HUES48 (cell line): ENCODE measurements around the gene ETV6.

Experiments used
- H3K27ac ChIP-seq: one replicate; pipeline ENCODE4 v1.7.0; 2013; ENCODE audit warnings: low read depth, low read length, inconsistent platforms
- H3K27me3 ChIP-seq: 2 replicates; pipeline ENCODE4 v1.6.1; 2013; ENCODE audit warnings: mild to moderate bottlenecking, low read length; ENCODE audit not compliant: control insufficient read depth, insufficient read depth
- H3K36me3 ChIP-seq: 2 replicates; pipeline ENCODE4 v1.6.1; 2013; ENCODE audit warnings: low read length; ENCODE audit not compliant: control insufficient read depth, insufficient read depth
- H3K4me1 ChIP-seq: 2 replicates; pipeline ENCODE4 v1.6.1; 2013; ENCODE audit warnings: mild to moderate bottlenecking, low read length; ENCODE audit not compliant: control insufficient read depth, insufficient read depth
- H3K4me3 ChIP-seq: 2 replicates; pipeline ENCODE4 v1.5.1; 2013; ENCODE audit warnings: mild to moderate bottlenecking, low read depth, low read length
- H3K9ac ChIP-seq: 2 replicates; pipeline ENCODE4 v1.6.1; 2013; ENCODE audit warnings: mild to moderate bottlenecking, low read depth, low read length, moderate library complexity
- H3K9me3 ChIP-seq: 2 replicates; pipeline ENCODE4 v1.6.1; 2013; ENCODE audit warnings: low read length; ENCODE audit not compliant: control insufficient read depth, insufficient read depth

Gene ETV6

GRCh38 chr12:11877102-11877826 lies 227.8 kb downstream of the ETV6 start:
- Histone ChIP-seq H3K9me3 (no peaks in the 10 kb centered on the region), H3K27me3 (no peaks in the 10 kb centered on the region), H3K36me3 (no peaks in the 10 kb centered on the region), H3K9ac (no peak overlapping the region), H3K4me1 (peaks cover 18% of the 10 kb centered on the region), H3K4me3 (no peak overlapping the region), H3K27ac (peak overlapping the region; percentile 71)

- Histone ChIP-seq H3K4me1 (peaks cover 18% of the 10 kb centered on the region), H3K27me3 (no peaks in the 10 kb centered on the region), H3K36me3 (no peaks in the 10 kb centered on the region), H3K4me3 (no peak overlapping the region), H3K9me3 (no peaks in the 10 kb centered on the region), H3K27ac (peak overlapping the region; percentile 82), H3K9ac (no peak overlapping the region)
Observed at GRCh38 chr12:11877869-11878780, 228.7 kb downstream of the ETV6 start.

DNA sequence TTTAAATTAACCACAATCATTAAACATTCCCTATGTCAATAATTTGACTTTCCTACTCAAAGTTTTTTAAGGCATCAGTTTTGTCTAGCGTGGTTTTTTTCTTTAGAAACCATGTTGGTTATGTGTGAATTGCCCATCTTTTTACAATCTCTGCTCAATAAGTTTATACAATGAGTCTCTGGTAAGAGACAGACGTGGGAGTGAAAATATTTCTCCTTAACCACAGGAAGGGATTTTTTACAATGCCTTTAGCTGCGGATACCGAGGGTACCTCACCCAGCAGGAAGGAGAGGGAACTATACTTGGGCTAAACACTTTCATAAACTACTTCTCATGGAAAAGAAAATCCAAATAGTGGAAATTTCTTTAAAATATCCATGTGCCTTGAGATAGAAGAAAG lies 229.8 kb downstream of the ETV6 start:
- H3K27ac ChIP-seq = no peak overlapping the region
- H3K36me3 ChIP-seq = 0 out of 2 replicates have a peak, but pooled peaks cover 1% of the 10 kb centered on the region
- no peaks in the 10 kb centered on the region for H3K27me3 ChIP-seq
- peaks cover 18% of the 10 kb centered on the region for H3K4me1 ChIP-seq
- H3K9ac ChIP-seq = no peak overlapping the region
- no peaks in the 10 kb centered on the region for H3K9me3 ChIP-seq
- no peak overlapping the region for H3K4me3 ChIP-seq

- H3K9me3 ChIP-seq = no peaks in the 10 kb centered on the region
- no peak overlapping the region for H3K4me3 ChIP-seq
- H3K9ac ChIP-seq = no peak overlapping the region
- peaks cover 9% of the 10 kb centered on the region; the same call in 1 of the 2 replicates for H3K36me3 ChIP-seq
- no peak overlapping the region for H3K27ac ChIP-seq
- peaks cover 24% of the 10 kb centered on the region for H3K4me1 ChIP-seq
- H3K27me3 ChIP-seq = no peaks in the 10 kb centered on the region
Observed at GRCh38 chr12:11880381-11880780, 230.9 kb downstream of the ETV6 start.

DNA sequence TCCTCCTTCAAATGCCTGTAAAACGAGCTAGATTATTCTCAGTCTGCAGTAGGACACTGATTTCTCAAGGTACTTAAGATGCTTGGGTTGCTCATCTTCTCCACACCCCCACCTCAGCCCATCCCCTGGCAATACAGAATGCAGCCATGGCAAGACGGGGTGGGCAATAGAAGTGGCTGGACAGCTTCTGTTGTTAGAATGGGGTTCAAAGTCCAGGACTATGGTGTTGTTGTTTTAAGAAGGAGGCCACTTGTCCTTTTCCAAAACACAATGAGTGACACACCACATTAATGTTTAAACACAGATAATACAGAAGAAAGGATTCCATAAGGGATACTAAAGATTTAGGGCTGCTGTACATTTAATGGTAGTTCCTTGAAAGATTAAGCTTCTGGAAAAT lies 232.4 kb downstream of the ETV6 start:
- H3K9ac ChIP-seq = no peak overlapping the region
- no peak overlapping the region for H3K27ac ChIP-seq
- no peaks in the 10 kb centered on the region for H3K9me3 ChIP-seq
- H3K36me3 ChIP-seq = peaks cover 9% of the 10 kb centered on the region; the same call in 1 of the 2 replicates
- H3K27me3 ChIP-seq = no peaks in the 10 kb centered on the region
- H3K4me1 ChIP-seq = peaks cover 28% of the 10 kb centered on the region
- H3K4me3 ChIP-seq = no peak overlapping the region

- peaks cover 27% of the 10 kb centered on the region for H3K4me1 ChIP-seq
- H3K9ac ChIP-seq = no peak overlapping the region
- peaks cover 12% of the 10 kb centered on the region; the same call in 1 of the 2 replicates for H3K36me3 ChIP-seq
- H3K27me3 ChIP-seq = no peaks in the 10 kb centered on the region
- no peaks in the 10 kb centered on the region for H3K9me3 ChIP-seq
- no peak overlapping the region for H3K27ac ChIP-seq
- H3K4me3 ChIP-seq = no peak overlapping the region
Observed at GRCh38 chr12:11882301-11883019, 233.0 kb downstream of the ETV6 start.

DNA sequence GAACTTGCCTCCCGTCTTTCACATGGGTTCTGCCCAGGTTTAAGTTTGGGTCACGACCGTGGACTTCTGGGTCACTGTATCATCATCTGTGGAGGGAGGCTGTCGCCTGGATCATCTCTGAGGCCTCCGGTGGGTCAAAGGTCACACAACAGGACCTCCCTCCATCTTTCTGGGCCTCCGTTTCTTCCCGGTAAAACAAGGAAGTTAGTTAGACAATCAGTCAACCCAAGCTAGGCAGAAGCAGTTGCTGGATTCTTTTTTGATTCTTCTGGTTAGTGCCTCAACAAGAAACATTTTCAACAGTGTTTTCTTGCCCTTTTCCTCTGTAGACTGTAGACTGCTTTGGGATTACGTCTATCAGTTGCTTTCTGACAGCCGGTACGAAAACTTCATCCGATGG lies 234.6 kb downstream of the ETV6 start:
- Histone ChIP-seq H3K9me3 (no peaks in the 10 kb centered on the region), H3K9ac (no peak overlapping the region), H3K4me1 (peaks cover 12% of the 10 kb centered on the region), H3K4me3 (no peak overlapping the region), H3K36me3 (peaks cover 16% of the 10 kb centered on the region; the same call in 1 of the 2 replicates), H3K27ac (no peak overlapping the region), H3K27me3 (no peaks in the 10 kb centered on the region)

- H3K4me3 ChIP-seq = no peak overlapping the region
- peak overlapping the region; percentile 78 for H3K27ac ChIP-seq
- no peak overlapping the region for H3K9ac ChIP-seq
Observed at GRCh38 chr12:11884706-11885105, 235.2 kb downstream of the ETV6 start.

DNA sequence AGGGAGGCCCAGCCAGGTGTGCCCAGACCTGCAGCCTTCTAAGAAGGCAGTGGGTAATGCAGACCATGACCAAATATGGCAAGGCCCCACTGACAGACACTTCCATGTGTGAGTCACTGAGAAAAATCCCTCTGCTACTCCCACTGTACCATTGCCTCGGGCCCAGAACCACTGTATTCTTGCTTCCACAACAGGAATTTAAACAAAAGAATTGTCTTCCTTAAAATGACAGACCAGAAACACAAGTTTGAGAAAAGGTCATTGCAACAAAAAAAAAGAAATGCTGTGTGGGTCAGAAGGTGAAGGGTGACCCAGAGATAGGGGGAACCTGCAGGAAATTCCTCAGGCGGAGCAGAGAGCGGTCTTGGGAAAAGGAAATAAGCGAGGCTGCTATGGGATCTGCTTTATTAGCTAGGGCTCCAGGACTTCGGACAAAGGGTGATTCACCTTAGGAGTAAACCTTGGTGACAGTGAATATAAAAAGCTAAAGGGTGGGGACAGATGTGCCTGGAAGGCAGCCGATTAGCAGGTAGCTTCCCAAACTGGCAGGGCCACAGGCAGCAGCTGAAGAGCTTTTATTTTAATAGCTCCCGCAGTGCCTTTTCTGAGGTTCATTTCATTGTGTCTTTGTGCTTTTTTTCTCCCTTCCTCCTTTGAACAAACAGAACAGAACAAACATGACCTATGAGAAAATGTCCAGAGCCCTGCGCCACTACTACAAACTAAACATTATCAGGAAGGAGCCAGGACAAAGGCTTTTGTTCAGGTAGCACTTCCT lies 236.0 kb downstream of the ETV6 start:
- Histone ChIP-seq H3K4me3 (no peak overlapping the region), H3K36me3 (peaks cover 16% of the 10 kb centered on the region; the same call in 1 of the 2 replicates), H3K9me3 (no peaks in the 10 kb centered on the region), H3K4me1 (peaks cover 10% of the 10 kb centered on the region), H3K27ac (peak overlapping the region; percentile 78), H3K9ac (no peak overlapping the region), H3K27me3 (no peaks in the 10 kb centered on the region)

More at GRCh38 chr12:11884706-11885105, 235.2 kb downstream of the ETV6 start:
- no peaks in the 10 kb centered on the region for H3K9me3 ChIP-seq
- peaks cover 16% of the 10 kb centered on the region; the same call in 1 of the 2 replicates for H3K36me3 ChIP-seq
- H3K27me3 ChIP-seq = no peaks in the 10 kb centered on the region
- peaks cover 10% of the 10 kb centered on the region for H3K4me1 ChIP-seq

DNA sequence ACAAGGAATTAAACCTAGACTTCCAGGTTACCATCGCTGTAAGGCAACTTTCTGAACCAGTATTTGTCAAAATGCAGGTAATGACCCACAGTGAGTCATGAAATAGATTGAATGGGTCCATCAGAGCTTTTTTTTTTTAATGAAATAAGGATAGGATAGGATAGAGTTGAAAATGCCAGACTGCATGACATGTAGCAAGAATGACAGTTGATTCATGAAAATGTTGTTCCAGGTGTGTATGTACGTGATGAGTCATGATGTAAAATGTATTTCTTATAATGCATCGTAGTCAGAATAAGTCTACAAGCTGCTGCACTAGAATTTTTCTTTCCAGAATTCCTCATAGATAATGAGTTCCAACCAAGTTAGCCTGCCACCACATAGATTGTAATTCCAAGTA lies 236.9 kb downstream of the ETV6 start:
- Histone ChIP-seq H3K27me3 (no peaks in the 10 kb centered on the region), H3K4me3 (no peak overlapping the region), H3K9me3 (no peaks in the 10 kb centered on the region), H3K36me3 (peaks cover 21% of the 10 kb centered on the region), H3K4me1 (peaks cover 10% of the 10 kb centered on the region), H3K27ac (peak overlapping the region; percentile 78), H3K9ac (no peak overlapping the region)
